Ishikawa (cell line): ENCODE results near the gene ARL2.

Experiments
- CEBPB ChIP-seq: IDR thresholded peaks from 2 replicates; pipeline ENCODE4 v1.6.1; 2012
- EGR1 ChIP-seq: IDR thresholded peaks from 2 replicates; pipeline ENCODE4 v1.6.1; 2012
- EP300 ChIP-seq: IDR thresholded peaks from 2 replicates; pipeline ENCODE4 v1.6.1; 2012; ENCODE audit warnings: borderline replicate concordance
- MAX ChIP-seq: IDR thresholded peaks from 2 replicates; pipeline ENCODE4 v1.6.1; 2012
- RAD21 ChIP-seq: IDR thresholded peaks from 2 replicates; pipeline ENCODE4 v1.6.1; 2012; ENCODE audit warnings: low read depth
- TAF1 ChIP-seq: IDR thresholded peaks from 2 replicates; pipeline ENCODE4 v1.6.1; 2012; ENCODE audit warnings: low read depth, mild to moderate bottlenecking
- YY1 ChIP-seq: IDR thresholded peaks from 2 replicates; pipeline ENCODE4 v1.6.1; 2012; ENCODE audit warnings: low read depth

DNA sequence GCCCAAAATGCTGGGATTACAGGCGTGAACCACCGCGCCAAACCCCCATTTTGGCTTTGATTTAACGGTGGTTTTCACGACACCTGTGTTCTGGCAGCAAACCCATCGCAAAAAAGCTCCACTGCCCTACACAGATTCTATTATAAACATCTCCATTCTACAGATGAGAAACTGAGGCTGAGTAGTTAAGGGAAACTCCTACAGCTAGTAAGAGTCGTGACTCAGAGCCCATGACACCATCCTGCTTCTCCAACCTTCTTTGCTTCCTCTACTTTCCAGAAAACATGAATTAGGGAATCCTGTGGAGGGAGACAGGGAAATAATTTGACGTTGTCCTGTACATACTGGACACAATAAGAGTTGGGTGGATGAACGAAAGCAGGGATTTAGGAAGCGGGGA lies 12.8 kb downstream of the ARL2 start:
- no peak for TF ChIP-seq YY1
- TF ChIP-seq MAX = no peak
- TF ChIP-seq RAD21 = no peak
- no peak for TF ChIP-seq CEBPB
- TF ChIP-seq EGR1 = no peak
- TF ChIP-seq EP300 = no peak
- no peak for TF ChIP-seq TAF1
